AG09309 (cell line): ENCODE data around the gene CCDC175.
A peak's percentile ranks its signal among the peaks of the same experiment; 100 is the strongest.

Experiments
- DNase-seq: peaks from one replicate; pipeline ENCODE4 v3.0.0-alpha.2; 2010; ENCODE audit warnings: low read depth
- H3K4me3 ChIP-seq: 2 replicates; pipeline ENCODE4 v1.5.1; 2011; ENCODE audit warnings: mild to moderate bottlenecking, low read depth, low read length, moderate library complexity; ENCODE audit not compliant: control insufficient read depth
- CTCF ChIP-seq: IDR thresholded peaks from 2 replicates; pipeline ENCODE4 v1.5.1; 2011; ENCODE audit warnings: mild to moderate bottlenecking, low read depth, low read length, inconsistent platforms; ENCODE audit not compliant: insufficient read depth, control insufficient read depth; ENCODE audit errors: missing control alignments

Gene CCDC175

GRCh38 chr14:59532419-59532818 lies 44.2 kb downstream of the CCDC175 start:
- TF ChIP-seq CTCF: no peak
- DNase-seq: no peak
- no peak overlapping the region for H3K4me3 ChIP-seq

GRCh38 chr14:59530349-59530748 lies 46.3 kb downstream of the CCDC175 start:
- no peak for TF ChIP-seq CTCF
- no peak for DNase-seq
- no peak overlapping the region for H3K4me3 ChIP-seq

- no peak for DNase-seq
- H3K4me3 ChIP-seq: no peak overlapping the region
- no peak for TF ChIP-seq CTCF
These were observed 47.4 kb downstream of the CCDC175 start for GRCh38 chr14:59529189-59529588.

- DNase-seq: no peak
- no peak for TF ChIP-seq CTCF
- H3K4me3 ChIP-seq: no peak overlapping the region
These were observed 56.4 kb downstream of the CCDC175 start for GRCh38 chr14:59520224-59520623.

GRCh38 chr14:59511916-59512575 lies 64.6 kb downstream of the CCDC175 start:
- peak; percentile 48 for TF ChIP-seq CTCF
- no peak for DNase-seq

GRCh38 chr14:59510966-59511365 lies 65.6 kb downstream of the CCDC175 start:
- DNase-seq: no peak
- TF ChIP-seq CTCF: no peak
- H3K4me3 ChIP-seq: no peak overlapping the region

More at GRCh38 chr14:59511916-59512575, 64.6 kb downstream of the CCDC175 start:
- H3K4me3 ChIP-seq: no peak overlapping the region
